MG63 (cell line): ENCODE results near the gene SELENOO. TPM values are rescaled to one million over a fixed set of nuclear protein-coding genes. Genes with fewer than 3 reads are reported as not detected.

Experiments
- DNase-seq: peaks from one replicate; pipeline ENCODE4 v3.0.0-alpha.2; 2020
- H3K27me3 ChIP-seq: fragments of 250-450 bp; sonication (Bioruptor Pico); 2 replicates; pipeline ENCODE4 v1.5.1; 2020; ENCODE audit warnings: mild to moderate bottlenecking, moderate library complexity
- H3K36me3 ChIP-seq: fragments of 250-450 bp; sonication (Bioruptor Pico); 2 replicates; pipeline ENCODE4 v1.5.1; 2020; ENCODE audit warnings: mild to moderate bottlenecking, moderate library complexity
- H3K4me3 ChIP-seq: fragments of 250-450 bp; sonication (Bioruptor Pico); 2 replicates; pipeline ENCODE4 v1.5.1; 2020; ENCODE audit warnings: mild to moderate bottlenecking, moderate library complexity
- H3K9me3 ChIP-seq: fragments of 250-450 bp; sonication (Bioruptor Pico); 2 replicates; pipeline ENCODE4 v1.5.1; 2020; ENCODE audit warnings: mild to moderate bottlenecking, moderate library complexity
- total RNA-seq: library from RNA; depleted of rRNA; stranded (reverse); fragments of >200 nt; shearing (Covaris generic); gene quantifications from 2 replicates; pipeline ENCODE4 v1.2.3, GENCODE V29; 2014; ENCODE audit warnings: low replicate concordance

The SELENOO gene
- total RNA-seq, 1 experiment from 2014 or later = 13.8 TPM

DNA sequence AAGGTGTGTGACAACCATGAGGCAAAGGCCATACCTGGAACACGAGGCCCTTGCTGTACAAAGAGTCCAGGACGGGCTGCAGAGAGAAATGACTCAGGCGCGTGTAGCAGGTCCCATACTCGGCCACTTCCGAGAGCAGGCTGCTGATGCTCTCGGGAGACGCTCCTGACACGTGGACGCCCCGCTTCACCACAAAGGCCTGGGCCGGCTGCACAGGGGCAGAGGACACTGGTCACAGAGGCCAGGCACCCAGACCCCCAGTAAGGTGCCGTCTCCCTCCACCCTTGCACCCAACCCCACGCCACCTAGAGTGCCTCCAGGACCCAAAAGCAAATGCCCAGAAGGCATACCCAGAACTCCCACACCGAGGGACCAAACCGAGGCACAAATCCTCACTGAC, 28.6 kb downstream of the SELENOO start:
- no peak for DNase-seq
- no peaks in the 10 kb centered on the region for H3K9me3 ChIP-seq
- no peaks in the 10 kb centered on the region for H3K27me3 ChIP-seq
- H3K36me3 ChIP-seq = no peaks in the 10 kb centered on the region; the same call in 1 of the 2 replicates
- no peak overlapping the region for H3K4me3 ChIP-seq

DNA sequence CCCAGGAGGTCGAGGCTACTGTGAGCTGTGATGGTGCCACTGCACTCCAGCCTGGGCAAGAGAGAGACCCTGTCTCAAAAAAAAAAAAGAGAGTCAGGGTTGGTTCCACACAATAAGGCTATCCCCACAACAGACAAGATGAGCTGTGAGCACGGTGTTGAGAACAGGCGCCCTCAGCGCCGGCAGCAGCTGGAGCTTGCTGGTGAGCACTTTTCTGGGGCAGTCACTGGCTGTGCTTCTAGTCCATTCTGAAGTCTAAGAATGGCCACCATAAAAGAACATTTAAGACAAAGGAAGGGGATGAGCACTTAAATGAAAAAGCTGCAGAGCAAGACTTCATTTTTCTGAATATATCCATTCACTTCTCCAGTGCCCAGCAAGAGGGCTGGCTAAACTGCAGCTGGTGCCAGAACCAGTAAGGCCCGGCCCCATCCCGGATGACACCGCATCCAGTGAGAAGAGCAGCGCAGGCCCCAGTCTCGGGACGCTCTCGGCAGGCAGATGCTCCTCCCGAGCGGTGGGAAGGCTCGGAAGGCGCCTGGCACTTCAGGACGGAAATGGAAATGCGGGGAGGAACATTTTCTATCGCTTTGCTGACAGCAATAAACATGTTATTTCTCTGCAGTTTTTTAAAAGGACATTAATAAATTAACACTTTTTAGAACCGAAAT, 31.8 kb downstream of the SELENOO start:
- peaks cover 10% of the 10 kb centered on the region for H3K36me3 ChIP-seq
- H3K9me3 ChIP-seq = no peaks in the 10 kb centered on the region
- no peak overlapping the region for H3K4me3 ChIP-seq
- no peaks in the 10 kb centered on the region for H3K27me3 ChIP-seq
- DNase-seq = no peak

DNA sequence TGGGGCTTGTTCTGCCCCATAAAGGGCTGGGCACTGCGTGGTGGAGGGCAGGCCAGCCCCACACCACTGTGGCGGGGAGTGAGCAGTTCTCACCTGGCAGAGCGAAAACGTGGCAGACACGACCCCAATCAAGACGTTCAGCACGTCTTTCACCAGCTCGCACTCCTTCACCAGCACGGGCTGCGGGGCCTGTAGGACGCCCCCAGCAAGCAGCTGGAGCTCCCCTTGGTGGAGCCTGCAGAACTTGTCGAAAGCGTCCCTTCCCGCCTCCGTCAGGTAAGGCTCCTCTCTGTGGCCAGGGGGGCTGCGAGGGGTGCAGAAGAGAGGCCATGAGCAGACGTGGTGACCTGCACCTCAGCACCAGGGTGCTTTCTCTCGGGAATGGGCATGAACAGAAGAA, 32.4 kb downstream of the SELENOO start:
- no peak for DNase-seq
- Histone ChIP-seq H3K9me3 (no peaks in the 10 kb centered on the region), H3K4me3 (no peak overlapping the region), H3K27me3 (no peaks in the 10 kb centered on the region), H3K36me3 (peaks cover 10% of the 10 kb centered on the region)

DNA sequence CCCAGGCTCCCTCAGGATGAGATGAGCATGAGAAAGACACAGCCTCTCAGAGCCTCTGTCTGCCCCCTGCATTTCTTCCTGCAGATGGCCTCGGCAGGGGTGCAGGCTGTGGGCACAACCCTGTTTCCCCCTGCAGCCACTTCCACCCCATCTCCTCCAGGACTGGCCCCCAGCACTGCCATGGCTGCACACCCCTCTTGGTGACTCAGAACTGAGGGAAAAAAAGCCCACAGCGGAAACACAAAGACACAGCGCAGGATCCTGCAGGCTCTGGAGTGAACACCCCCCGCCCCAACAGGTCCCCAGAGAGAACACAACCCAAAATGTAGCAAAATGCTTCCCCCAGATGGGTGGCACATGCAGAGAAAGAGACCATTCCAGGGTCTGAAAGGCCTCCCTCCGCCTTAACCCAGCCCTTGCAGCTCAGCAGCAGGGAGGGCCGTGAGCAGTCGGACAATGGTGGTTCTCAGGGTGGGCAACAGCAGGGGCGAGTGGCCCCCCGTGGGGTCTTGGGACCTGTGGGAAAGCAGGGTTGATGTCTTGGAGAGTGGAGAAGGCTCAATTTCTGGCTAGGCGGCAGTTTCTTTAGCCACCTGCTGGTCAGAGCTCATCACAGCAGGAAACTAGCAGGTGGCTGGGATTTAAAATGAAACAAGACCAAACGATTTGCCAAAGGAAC, 36.1 kb downstream of the SELENOO start:
- H3K27me3 ChIP-seq = no peaks in the 10 kb centered on the region
- DNase-seq = no peak
- peaks cover 24% of the 10 kb centered on the region for H3K36me3 ChIP-seq
- H3K9me3 ChIP-seq = no peaks in the 10 kb centered on the region
- H3K4me3 ChIP-seq = no peak overlapping the region

DNA sequence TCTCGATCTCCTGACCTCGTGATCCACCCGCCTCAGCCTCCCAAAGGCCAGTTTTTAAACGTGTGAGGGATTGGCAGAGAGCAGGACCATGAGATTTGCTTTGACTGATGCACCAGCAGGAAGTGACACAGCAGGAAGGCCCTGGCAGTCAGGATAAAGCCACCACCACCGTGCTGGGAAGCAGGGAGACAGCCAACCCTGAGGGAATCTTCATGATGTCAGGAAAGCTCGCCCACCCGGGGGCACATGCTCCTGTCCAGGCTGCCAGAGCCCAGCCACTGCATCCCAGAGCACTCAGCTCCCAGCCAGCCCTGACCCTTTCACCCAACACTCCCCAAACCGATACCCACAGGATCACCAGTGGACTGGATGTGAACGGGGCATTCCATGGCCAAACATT, 37.9 kb downstream of the SELENOO start:
- DNase-seq = no peak
- H3K36me3 ChIP-seq = peaks cover 27% of the 10 kb centered on the region
- no peaks in the 10 kb centered on the region for H3K9me3 ChIP-seq
- no peak overlapping the region for H3K4me3 ChIP-seq
- H3K27me3 ChIP-seq = no peaks in the 10 kb centered on the region

DNA sequence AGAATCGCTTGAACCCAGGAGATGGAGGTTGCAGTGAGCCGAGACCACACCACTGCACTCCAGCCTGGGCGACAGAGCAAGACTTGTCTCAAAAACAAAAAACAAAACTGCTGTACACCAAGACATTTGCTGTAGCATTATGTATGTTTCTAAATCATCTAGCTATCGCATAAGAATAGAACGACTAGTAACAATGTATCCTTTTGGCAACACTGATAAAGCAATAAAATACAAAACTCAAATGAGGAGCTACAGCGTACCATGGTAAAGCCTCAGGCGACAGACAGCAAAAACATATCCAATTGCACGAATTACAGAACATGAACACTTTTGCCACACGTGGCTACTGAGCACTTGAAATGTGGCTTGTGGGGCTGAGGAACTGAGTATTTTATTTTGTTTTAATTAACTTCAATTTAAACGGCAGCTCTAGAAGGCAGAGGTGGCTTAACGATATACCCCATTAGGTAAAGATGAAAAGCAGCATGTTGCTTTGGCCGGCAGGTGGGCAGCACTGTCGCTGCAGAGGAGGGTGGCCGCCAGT, 41.7 kb downstream of the SELENOO start:
- no peaks in the 10 kb centered on the region for H3K9me3 ChIP-seq
- DNase-seq = no peak
- peaks cover 38% of the 10 kb centered on the region for H3K36me3 ChIP-seq
- no peaks in the 10 kb centered on the region for H3K27me3 ChIP-seq
- peak overlapping the region; percentile 85 for H3K4me3 ChIP-seq

DNA sequence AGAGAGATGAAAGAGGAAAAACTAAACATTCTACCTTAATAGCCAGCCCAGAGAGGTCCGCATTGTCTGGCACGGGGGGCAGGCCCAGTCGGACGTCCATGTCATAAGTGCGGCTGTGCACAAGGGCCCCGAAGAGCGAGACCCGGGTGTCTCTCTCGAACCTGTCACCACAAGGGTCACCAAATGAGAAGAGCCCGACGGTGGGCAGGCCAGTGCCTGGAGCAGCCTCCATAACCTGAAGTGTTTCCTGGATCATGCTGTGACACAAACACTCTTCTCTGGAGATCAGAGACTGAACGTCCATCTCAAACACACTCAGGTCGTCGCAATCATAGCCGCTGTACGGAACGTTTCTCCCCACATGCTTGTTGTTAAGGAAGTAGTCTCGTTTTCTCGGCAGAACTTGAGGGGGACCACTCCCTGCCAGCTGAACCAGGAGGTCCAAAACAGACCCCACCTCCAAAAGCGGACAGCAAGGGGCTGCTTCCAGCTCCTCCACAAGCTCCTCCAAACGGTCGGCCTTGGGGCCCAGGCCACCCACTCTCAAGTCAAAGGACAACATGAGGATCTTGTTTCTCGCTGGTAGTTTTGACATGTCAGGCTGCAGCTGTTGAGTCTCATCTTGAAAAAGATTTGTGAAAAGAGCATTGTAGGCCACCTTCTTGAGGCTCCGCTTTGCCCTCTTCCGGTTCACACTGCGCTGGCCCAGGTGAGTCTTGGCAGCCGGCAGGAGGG, 43.0 kb downstream of the SELENOO start:
- Histone ChIP-seq H3K27me3 (no peaks in the 10 kb centered on the region), H3K36me3 (peaks cover 41% of the 10 kb centered on the region), H3K9me3 (no peaks in the 10 kb centered on the region), H3K4me3 (peak overlapping the region; percentile 85)
- DNase-seq = no peak

DNA sequence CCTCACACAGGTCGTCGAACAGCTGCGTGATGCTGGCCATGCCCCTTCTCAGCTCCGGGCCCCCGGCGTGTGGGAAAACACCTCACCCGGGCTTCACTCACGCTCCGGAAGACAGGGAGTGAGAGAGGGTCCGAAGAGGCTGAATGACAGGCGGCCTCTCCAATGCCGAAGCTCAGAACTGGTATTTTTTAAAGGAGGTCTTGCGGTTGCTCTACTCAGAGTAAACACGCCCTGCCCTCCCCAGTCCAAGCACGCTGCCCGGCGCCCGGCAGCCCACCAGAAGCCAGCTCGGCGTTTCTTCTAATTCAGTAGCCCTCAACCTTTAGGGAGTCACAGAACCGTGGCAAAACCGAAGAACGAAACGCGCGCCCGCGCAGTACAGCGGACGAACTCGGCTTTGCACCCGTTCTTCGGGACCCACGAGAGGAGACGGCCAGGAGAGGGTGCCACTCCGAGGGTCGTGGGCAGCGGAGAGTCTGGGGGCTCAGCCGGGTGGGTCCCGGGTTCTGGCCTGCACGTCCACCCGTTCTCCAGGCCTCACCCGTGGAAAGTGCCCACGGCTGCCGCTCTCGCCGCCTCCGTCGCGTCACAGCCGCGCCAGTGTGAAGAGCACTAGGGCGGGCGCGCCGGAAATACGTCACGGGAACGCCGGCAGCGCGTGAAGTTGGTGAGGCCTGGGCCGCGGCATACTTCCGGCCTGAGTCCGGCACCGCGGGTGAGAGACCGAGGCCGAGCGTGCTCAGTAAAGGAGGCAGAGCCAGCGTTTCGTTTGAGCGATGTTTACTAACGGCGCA, 43.8 kb downstream of the SELENOO start, which contains the start of gene TUBGCP6:
Gene TUBGCP6, minus strand, starts transcription at position 604 of the 794 bp plus-strand sequence. Its CDS starts 564 bp downstream, at position 40.
- Histone ChIP-seq H3K4me3 (peak within 1 kb of the TSS; percentile 85), H3K9me3 (no peaks in the 10 kb centered on the region), H3K27me3 (no peaks in the 10 kb centered on the region), H3K36me3 (peaks cover 43% of the 10 kb centered on the region)
- DNase-seq = peak; percentile 96

DNA sequence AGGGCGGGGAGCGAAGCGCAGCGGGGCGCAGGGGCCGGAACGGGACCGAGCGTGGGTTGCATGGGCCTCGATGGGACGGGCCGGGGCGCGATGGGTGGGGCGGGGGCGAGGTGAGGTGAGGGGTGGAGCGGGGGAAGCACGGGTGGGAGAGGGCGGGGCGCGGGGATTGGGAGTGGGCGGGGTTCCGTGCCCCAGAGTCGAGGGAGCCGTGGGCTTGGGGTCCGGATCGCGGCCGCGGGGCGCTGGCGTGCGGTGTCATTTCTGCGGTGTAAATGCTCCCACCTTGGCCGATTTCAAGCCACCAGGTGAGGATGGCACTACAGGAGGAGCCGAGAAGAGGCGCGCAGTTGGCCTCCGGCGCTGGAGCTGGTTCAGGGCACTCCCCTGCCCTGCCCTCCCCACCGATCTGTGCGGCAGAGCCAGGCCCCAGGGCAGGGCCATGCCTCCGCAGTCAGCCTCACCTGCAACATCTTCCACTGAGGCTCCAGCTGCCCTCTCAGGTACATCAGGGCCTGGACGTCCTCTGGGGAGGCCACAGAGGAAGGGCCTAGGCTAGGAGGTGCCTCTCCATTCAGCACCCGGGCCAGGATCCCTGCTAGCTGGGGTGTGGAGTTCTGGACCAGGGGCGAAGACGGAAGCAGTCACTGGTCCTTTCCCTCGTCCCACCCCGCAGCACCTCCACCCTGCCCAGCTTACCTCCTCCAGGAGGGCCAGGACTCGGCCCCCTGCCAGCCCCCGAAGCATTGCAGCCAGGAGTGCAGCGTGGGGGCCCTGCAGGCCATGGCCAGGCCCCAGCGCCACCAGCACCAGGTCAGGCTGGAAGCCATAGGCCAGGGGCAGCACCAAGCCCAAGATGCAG, 44.6 kb downstream of the SELENOO start:
- no peak for DNase-seq
- Histone ChIP-seq H3K4me3 (peak overlapping the region; percentile 85), H3K36me3 (peaks cover 41% of the 10 kb centered on the region), H3K27me3 (no peaks in the 10 kb centered on the region), H3K9me3 (no peaks in the 10 kb centered on the region)

DNA sequence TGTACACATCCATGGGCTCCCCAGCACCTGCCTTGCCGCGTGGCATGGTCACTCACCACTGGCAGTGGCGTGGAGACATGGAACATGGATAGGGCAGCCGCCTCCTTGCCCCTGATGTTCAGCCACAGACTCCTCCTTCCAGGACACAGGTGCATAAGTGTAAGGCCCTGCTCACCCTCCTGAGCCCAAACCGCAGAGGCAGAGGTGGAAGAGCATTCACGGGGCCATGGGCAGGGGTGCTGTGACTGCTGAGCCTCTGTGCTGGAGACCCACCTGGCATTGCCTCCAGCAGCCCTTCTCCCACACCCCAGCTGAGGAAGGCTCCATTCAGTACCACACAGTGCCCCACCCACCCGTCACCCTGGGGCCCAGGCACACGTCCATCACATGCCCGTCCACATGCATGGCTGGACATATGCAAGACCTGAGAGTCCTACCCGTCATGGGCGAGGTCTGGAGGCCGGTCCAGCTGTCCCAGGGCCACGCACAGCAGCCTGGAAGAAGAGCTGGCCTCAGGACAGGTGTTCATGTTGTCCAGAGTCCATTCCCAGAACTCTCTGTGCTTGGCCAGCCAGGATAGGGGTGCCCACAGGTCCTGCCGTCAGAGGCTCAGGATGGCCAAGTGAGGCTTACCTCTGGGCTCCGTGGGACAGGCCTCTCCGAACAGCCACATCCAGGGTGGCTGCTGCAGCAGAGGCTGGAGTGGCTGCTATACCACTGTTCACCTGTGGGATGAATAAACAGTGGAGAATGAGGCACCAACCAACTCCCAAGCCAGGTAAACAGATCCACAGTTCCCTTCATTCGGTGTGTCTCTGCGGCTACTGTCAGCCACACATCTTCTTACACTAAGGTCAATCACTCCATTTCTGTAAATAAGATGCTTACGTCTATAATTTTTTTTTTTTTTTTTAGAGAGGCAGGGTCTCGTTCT, 45.7 kb downstream of the SELENOO start:
- Histone ChIP-seq H3K9me3 (no peaks in the 10 kb centered on the region), H3K27me3 (no peaks in the 10 kb centered on the region), H3K36me3 (peaks cover 38% of the 10 kb centered on the region), H3K4me3 (no peak overlapping the region)
- DNase-seq = no peak

DNA sequence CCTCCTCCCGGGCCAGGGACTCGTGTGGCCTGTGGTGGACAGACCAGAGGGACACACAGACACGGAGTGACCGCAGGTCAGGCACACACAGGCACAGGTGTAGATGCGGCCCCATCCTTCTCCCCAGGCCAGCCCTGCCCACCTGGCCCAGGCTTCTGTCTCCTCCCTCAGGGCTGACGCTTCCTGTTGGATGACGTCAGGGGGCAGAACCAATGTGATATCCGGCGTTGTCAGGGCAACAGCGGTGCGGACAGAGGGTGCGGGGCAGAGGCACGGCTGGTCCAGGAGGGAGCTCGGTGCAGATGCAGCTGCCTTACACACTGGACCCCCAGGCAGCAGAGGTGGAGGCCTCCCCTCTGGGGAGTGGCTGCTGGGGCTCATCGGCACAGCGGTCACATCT, 46.9 kb downstream of the SELENOO start:
- Histone ChIP-seq H3K4me3 (no peak overlapping the region), H3K27me3 (no peaks in the 10 kb centered on the region), H3K9me3 (no peaks in the 10 kb centered on the region), H3K36me3 (peaks cover 35% of the 10 kb centered on the region)
- DNase-seq = no peak

DNA sequence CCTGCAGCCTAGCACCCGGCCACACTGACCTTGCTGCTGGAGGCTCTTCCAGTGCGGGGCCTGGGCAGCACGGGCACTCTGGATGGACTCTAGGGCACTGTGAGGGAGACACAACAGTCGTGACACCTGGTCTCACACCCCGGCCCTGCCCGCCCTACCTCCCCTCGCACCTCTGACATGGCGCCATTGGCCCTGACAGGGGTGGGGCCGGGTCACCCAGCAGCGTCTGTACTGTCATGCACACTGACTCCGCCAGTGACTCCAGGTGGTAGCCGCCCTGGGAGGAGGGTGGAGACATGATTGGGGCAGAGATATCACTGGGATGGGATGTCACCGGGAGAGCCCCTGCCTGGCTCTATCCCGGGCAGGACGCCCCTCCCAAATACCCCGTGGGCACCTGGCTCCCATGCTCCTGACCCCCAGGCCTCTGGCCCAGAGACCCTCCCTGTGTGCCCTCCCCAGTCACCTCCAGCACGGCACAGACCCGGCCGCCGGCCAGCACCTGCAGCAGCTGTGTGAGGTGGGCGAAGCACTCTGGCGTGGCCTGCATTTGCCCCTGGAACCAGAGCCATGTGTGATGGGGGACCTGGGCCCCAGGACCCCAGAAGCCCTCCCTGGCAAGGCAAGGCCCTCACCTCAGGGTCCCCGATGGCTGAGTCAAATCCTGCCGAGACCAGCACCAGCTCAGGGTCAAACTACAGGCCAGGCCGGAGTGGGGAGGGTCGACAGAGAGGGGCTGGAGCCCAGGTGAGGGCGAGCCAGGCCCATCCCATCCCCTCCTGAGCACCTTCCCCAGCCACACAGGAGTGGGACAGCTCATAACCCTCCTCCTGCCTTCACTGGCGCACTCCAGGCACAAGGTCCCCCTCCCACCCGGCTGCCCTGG, 47.6 kb downstream of the SELENOO start:
- Histone ChIP-seq H3K4me3 (no peak overlapping the region), H3K9me3 (no peaks in the 10 kb centered on the region), H3K27me3 (no peaks in the 10 kb centered on the region), H3K36me3 (peaks cover 35% of the 10 kb centered on the region)
- DNase-seq = no peak

DNA sequence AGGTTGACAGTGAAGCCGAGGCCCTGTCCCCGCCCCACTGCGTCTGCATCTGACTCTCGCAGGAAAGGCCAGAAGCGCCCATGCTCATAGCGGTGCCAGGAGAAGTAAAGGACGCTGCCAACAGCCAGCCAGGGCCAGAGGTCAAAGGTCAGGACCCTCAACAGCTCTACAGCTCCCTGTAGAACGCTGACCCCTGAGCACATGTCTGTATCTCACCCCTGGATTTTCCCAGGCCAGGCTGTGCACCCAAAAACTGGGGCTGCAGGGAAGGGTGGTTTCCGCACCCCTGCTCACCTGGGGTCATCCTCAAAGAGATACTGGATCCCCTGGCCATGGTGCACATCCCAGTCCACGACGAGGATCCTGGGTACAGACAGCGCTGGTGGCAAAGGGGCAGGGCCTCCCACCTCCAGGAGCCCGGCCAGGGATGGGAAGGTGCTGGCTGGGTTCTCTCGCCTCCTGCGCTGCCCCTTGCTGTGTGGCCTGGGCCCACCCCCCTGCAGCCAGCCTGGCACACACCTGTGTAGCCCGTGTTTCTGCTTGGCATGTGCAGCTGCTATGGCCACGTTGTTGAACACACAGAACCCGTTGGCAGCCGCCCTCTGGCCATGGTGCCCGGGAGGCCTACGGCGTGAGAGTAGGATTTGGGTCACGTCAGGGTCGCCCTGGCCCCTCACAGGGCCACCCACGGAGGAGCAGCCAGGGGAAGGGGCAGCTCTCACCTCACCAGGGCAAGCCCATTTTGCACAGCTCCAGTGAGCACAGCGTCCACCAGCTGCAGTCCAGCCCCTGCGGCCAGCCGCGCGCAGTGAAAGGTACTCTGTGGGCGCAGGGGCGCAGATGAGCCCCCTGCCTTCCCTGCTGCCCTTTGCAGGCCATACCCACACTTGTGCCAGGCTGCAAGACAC, 48.8 kb downstream of the SELENOO start:
- Histone ChIP-seq H3K27me3 (no peaks in the 10 kb centered on the region), H3K36me3 (peaks cover 39% of the 10 kb centered on the region), H3K9me3 (no peaks in the 10 kb centered on the region), H3K4me3 (peak overlapping the region; percentile 68; the same call in 1 of the 2 replicates)
- DNase-seq = no peak
